CD8-positive, alpha-beta memory T cell (primary cell): Measurements from ENCODE around the gene ATP2B1. TPM values are rescaled to one million over a fixed set of nuclear protein-coding genes. Genes with fewer than 3 reads are reported as not detected.

Experiments used
- CTCF ChIA-PET: fragments of 350-600 bp; sonication (Branson Sonifier 250); formaldehyde crosslinking; loops from one replicate; lab custom pipeline; 2021; ENCODE audit warnings: antibody characterized with exemption; lab: Charles Lee
- POLR2A ChIA-PET: fragments of 350-600 bp; sonication (Branson Sonifier 250); formaldehyde crosslinking; loops from one replicate; lab custom pipeline; 2021; ENCODE audit warnings: antibody characterized with exemption; lab: Charles Lee
- DNase-seq, 5 donors: peaks; one replicate each; pipeline versions ENCODE4 v3.0.0 to v3.0.0-alpha.2; 2020 to 2022; ENCODE audit warnings: mixed read lengths in 1 of 5
- H3K27ac ChIP-seq: one replicate; pipeline ENCODE4 v1.7.0; 2013; ENCODE audit warnings: low read depth, mild to moderate bottlenecking, low read length, moderate library complexity
- H3K27me3 ChIP-seq: 2 replicates; pipeline ENCODE4 v1.7.0; 2013; ENCODE audit warnings: low read length, mild to moderate bottlenecking; ENCODE audit not compliant: insufficient read depth, poor library complexity, severe bottlenecking
- H3K36me3 ChIP-seq: 2 replicates; pipeline ENCODE4 v1.7.0; 2013; ENCODE audit warnings: mild to moderate bottlenecking, low read length, moderate library complexity; ENCODE audit not compliant: insufficient read depth
- H3K4me1 ChIP-seq: 2 replicates; pipeline ENCODE4 v1.7.0; 2013; ENCODE audit warnings: mild to moderate bottlenecking, low read length, moderate library complexity; ENCODE audit not compliant: insufficient read depth
- H3K4me3 ChIP-seq: 2 replicates; pipeline ENCODE4 v1.7.0; 2013; ENCODE audit warnings: mild to moderate bottlenecking, low read length
- H3K9me3 ChIP-seq: 2 replicates; pipeline ENCODE4 v1.7.0; 2013; ENCODE audit warnings: mild to moderate bottlenecking, low read length
- H3K27ac Mint-ChIP-seq, 8 donors: one replicate each; pipeline ENCODE4 v1.8.0; 2020 to 2021; ENCODE audit warnings: mixed read lengths in 8 of 8, mild to moderate bottlenecking in 6 of 8, inconsistent platforms in 3 of 8, moderate library complexity in 3 of 8
- H3K27me3 Mint-ChIP-seq, 2 donors: one replicate each; pipeline ENCODE4 v1.8.0; 2020 to 2021; ENCODE audit warnings: mixed read lengths in 2 of 2, mild to moderate bottlenecking in 1 of 2, moderate library complexity in 1 of 2
- H3K36me3 Mint-ChIP-seq, 3 donors: one replicate each; pipeline ENCODE4 v1.8.0; 2020 to 2021; ENCODE audit warnings: mixed read lengths in 3 of 3, inconsistent platforms in 1 of 3, mild to moderate bottlenecking in 1 of 3
- H3K4me1 Mint-ChIP-seq, 3 donors: one replicate each; pipeline ENCODE4 v1.8.0; 2020 to 2021; ENCODE audit warnings: mixed read lengths in 3 of 3, inconsistent platforms in 1 of 3, mild to moderate bottlenecking in 1 of 3
- H3K4me3 Mint-ChIP-seq, 7 donors: one replicate each; pipeline ENCODE4 v1.8.0; 2020 to 2021; ENCODE audit warnings: mixed read lengths in 7 of 7, mild to moderate bottlenecking in 6 of 7, moderate library complexity in 4 of 7, inconsistent platforms in 2 of 7
- H3K9me3 Mint-ChIP-seq, 5 donors: one replicate each; pipeline ENCODE4 v1.8.0; 2020 to 2022; ENCODE audit warnings: mixed read lengths in 5 of 5, mild to moderate bottlenecking in 3 of 5, moderate library complexity in 2 of 5, inconsistent platforms in 1 of 5
- polyA plus RNA-seq: library from polyadenylated mRNA; unstranded; fragments of 300-500 nt; fragmentation: Illumina TruSeq; gene quantifications from one replicate; pipeline ENCODE4 v1.2.3, GENCODE V29; 2021
- total RNA-seq, 2 experiments: library from RNA; stranded (reverse); gene quantifications; one replicate each; pipeline ENCODE4 v1.2.3, GENCODE V29; 2021

The ATP2B1 gene
- total and polyA plus RNA-seq, 3 experiments from 2014 or later, result 32.7 to 45.3 (median 32.8) TPM

- peaks cover 0 to 5% (median 3%) of the 10 kb centered on the region in 3 donors for H3K36me3 Mint-ChIP-seq
- CTCF ChIA-PET, result no interaction called here
- H3K4me1 Mint-ChIP-seq, result no peaks in the 10 kb centered on the region
- H3K27ac Mint-ChIP-seq, result peak overlapping the region in 1 of 8 donors; percentile 35
- no peak overlapping the region for H3K4me3 ChIP-seq
- peaks cover 0 to 5% (median 0%) of the 10 kb centered on the region in 5 donors for H3K9me3 Mint-ChIP-seq
- no peak overlapping the region for H3K27ac ChIP-seq
- no peaks in the 10 kb centered on the region for H3K36me3 ChIP-seq
- no peaks in the 10 kb centered on the region for H3K27me3 ChIP-seq
- no peaks in the 10 kb centered on the region for H3K9me3 ChIP-seq
- POLR2A ChIA-PET, result no interaction called here
- DNase-seq, result no peak
- H3K27me3 Mint-ChIP-seq, result peaks cover 4 to 6% of the 10 kb centered on the region in 2 donors
- no peaks in the 10 kb centered on the region for H3K4me1 ChIP-seq
- no peak overlapping the region for H3K4me3 Mint-ChIP-seq
Measured at GRCh38 chr12:89551747-89552146, 156.9 kb downstream of the ATP2B1 start.

GRCh38 chr12:89547101-89547500, 161.5 kb downstream of the ATP2B1 start:
- Mint-ChIP-seq H3K4me3 (no peak overlapping the region), H3K4me1 (peaks cover 4 to 7% (median 6%) of the 10 kb centered on the region in 3 donors), H3K27me3 (peaks cover 0 to 2% of the 10 kb centered on the region in 2 donors), H3K36me3 (no peaks in the 10 kb centered on the region), H3K9me3 (no peaks in the 10 kb centered on the region), H3K27ac (peak overlapping the region in 1 of 8 donors; percentile 43)
- ChIA-PET CTCF (no interaction called here), POLR2A (no interaction called here)
- Histone ChIP-seq H3K27me3 (no peaks in the 10 kb centered on the region), H3K27ac (no peak overlapping the region), H3K9me3 (no peaks in the 10 kb centered on the region), H3K4me1 (peaks cover 6% of the 10 kb centered on the region), H3K36me3 (no peaks in the 10 kb centered on the region), H3K4me3 (no peak overlapping the region)
- no peak for DNase-seq

GRCh38 chr12:89546151-89546550, 162.5 kb downstream of the ATP2B1 start:
- POLR2A ChIA-PET, result no interaction called here
- no peak for DNase-seq
- H3K27ac ChIP-seq, result no peak overlapping the region
- Mint-ChIP-seq H3K27me3 (peaks cover 0 to 2% of the 10 kb centered on the region in 2 donors), H3K27ac (no peak overlapping the region), H3K9me3 (no peaks in the 10 kb centered on the region), H3K4me3 (no peak overlapping the region), H3K36me3 (no peaks in the 10 kb centered on the region), H3K4me1 (peaks cover 5 to 7% (median 6%) of the 10 kb centered on the region in 3 donors)
- CTCF ChIA-PET, result interaction anchor here (8.3 kb wide), 1 partner anchor 557 kb away, joined by 50 read pairs; no protein-coding TSS in a partner anchor
- H3K4me3 ChIP-seq, result no peak overlapping the region
- H3K36me3 ChIP-seq, result no peaks in the 10 kb centered on the region
- H3K27me3 ChIP-seq, result no peaks in the 10 kb centered on the region
- peaks cover 6% of the 10 kb centered on the region for H3K4me1 ChIP-seq
- no peaks in the 10 kb centered on the region for H3K9me3 ChIP-seq

- Histone ChIP-seq H3K4me3 (no peak overlapping the region), H3K4me1 (peaks cover 6% of the 10 kb centered on the region), H3K36me3 (no peaks in the 10 kb centered on the region), H3K27me3 (no peaks in the 10 kb centered on the region), H3K27ac (no peak overlapping the region), H3K9me3 (no peaks in the 10 kb centered on the region)
- Mint-ChIP-seq H3K27me3 (peaks cover 0 to 2% of the 10 kb centered on the region in 2 donors), H3K9me3 (no peaks in the 10 kb centered on the region), H3K36me3 (peaks cover 0 to 3% (median 0%) of the 10 kb centered on the region in 3 donors), H3K27ac (no peak overlapping the region), H3K4me3 (no peak overlapping the region), H3K4me1 (peaks cover 5 to 7% (median 6%) of the 10 kb centered on the region in 3 donors)
- ChIA-PET CTCF (interaction anchor here (1.3 to 8.3 kb wide), 5 partner anchors 20 to 1396 kb away, joined by 3 to 50 read pairs (median 11); no protein-coding TSS in a partner anchor), POLR2A (no interaction called here)
- DNase-seq, result no peak
Measured at GRCh38 chr12:89544681-89545184, 163.9 kb downstream of the ATP2B1 start.

- CTCF ChIA-PET, result interaction anchor here (1.0 to 8.3 kb wide), 12 partner anchors 19 to 1229 kb away, joined by 3 to 50 read pairs (median 3); no protein-coding TSS in a partner anchor
Measured at GRCh38 chr12:89544022-89544421, 164.6 kb downstream of the ATP2B1 start.

GRCh38 chr12:89542912-89543592, 165.6 kb downstream of the ATP2B1 start:
- Histone ChIP-seq H3K27ac (no peak overlapping the region), H3K27me3 (no peaks in the 10 kb centered on the region), H3K4me1 (peaks cover 6% of the 10 kb centered on the region), H3K4me3 (no peak overlapping the region), H3K9me3 (no peaks in the 10 kb centered on the region), H3K36me3 (no peaks in the 10 kb centered on the region)
- no peak overlapping the region for H3K4me3 Mint-ChIP-seq
- H3K27ac Mint-ChIP-seq, result peak overlapping the region in 2 of 8 donors; percentile 12 to 39
- no peaks in the 10 kb centered on the region for H3K9me3 Mint-ChIP-seq
- peaks cover 0 to 3% (median 0%) of the 10 kb centered on the region in 3 donors for H3K36me3 Mint-ChIP-seq
- peaks cover 0 to 2% of the 10 kb centered on the region in 2 donors for H3K27me3 Mint-ChIP-seq
- ChIA-PET POLR2A (interaction anchor here (0.5 kb wide), 1 partner anchor 768 kb away, joined by 6 read pairs; no protein-coding TSS in a partner anchor), CTCF (interaction anchor here (0.9 to 8.3 kb wide), 17 partner anchors 18 to 1311 kb away, joined by 3 to 50 read pairs (median 3); no protein-coding TSS in a partner anchor)
- DNase-seq, result peak; percentile 34 to 68 (median 56)
- peaks cover 5 to 7% (median 6%) of the 10 kb centered on the region in 3 donors for H3K4me1 Mint-ChIP-seq

More at GRCh38 chr12:89544022-89544421, 164.6 kb downstream of the ATP2B1 start:
- Histone ChIP-seq H3K36me3 (no peaks in the 10 kb centered on the region), H3K27ac (no peak overlapping the region), H3K27me3 (no peaks in the 10 kb centered on the region), H3K4me1 (peaks cover 6% of the 10 kb centered on the region), H3K9me3 (no peaks in the 10 kb centered on the region), H3K4me3 (no peak overlapping the region)
- Mint-ChIP-seq H3K27me3 (peaks cover 0 to 2% of the 10 kb centered on the region in 2 donors), H3K27ac (peak overlapping the region in 2 of 8 donors; percentile 24 to 37), H3K4me1 (peaks cover 5 to 7% (median 6%) of the 10 kb centered on the region in 3 donors), H3K9me3 (no peaks in the 10 kb centered on the region), H3K36me3 (peaks cover 0 to 3% (median 0%) of the 10 kb centered on the region in 3 donors), H3K4me3 (no peak overlapping the region)
- no peak for DNase-seq
- POLR2A ChIA-PET, result no interaction called here

GRCh38 chr12:89542236-89542635, 166.4 kb downstream of the ATP2B1 start:
- Mint-ChIP-seq H3K27me3 (peaks cover 0 to 2% of the 10 kb centered on the region in 2 donors), H3K9me3 (no peaks in the 10 kb centered on the region), H3K36me3 (peaks cover 0 to 3% (median 0%) of the 10 kb centered on the region in 3 donors), H3K4me3 (no peak overlapping the region), H3K4me1 (peaks cover 5 to 7% (median 6%) of the 10 kb centered on the region in 3 donors), H3K27ac (peak overlapping the region in 2 of 8 donors; percentile 3 to 23)
- DNase-seq, result no peak
- ChIA-PET POLR2A (no interaction called here), CTCF (interaction anchor here (1.1 to 8.3 kb wide), 7 partner anchors 301 to 622 kb away, joined by 3 to 50 read pairs (median 5); no protein-coding TSS in a partner anchor)
- H3K4me1 ChIP-seq, result peaks cover 6% of the 10 kb centered on the region
- no peaks in the 10 kb centered on the region for H3K9me3 ChIP-seq
- H3K4me3 ChIP-seq, result no peak overlapping the region
- no peak overlapping the region for H3K27ac ChIP-seq
- H3K36me3 ChIP-seq, result no peaks in the 10 kb centered on the region
- no peaks in the 10 kb centered on the region for H3K27me3 ChIP-seq
